GM18951 (cell line): ENCODE data around the gene ASCL4.
"Not testable (repeated sequence)": the region's sequence is repeated elsewhere in the genome, so short reads cannot be mapped to it uniquely, and the experiment has no call there.

Source experiments
- POLR2A ChIP-seq: IDR thresholded peaks from 4 replicates; pipeline ENCODE4 v1.6.1; 2011; ENCODE audit warnings: mild to moderate bottlenecking; ENCODE audit not compliant: insufficient read length, insufficient read depth; ENCODE audit errors: extremely low read depth
- in situ Hi-C: fragments of 300-500 bp; cut with MboI; formaldehyde crosslinking; loops from one replicate; pipeline ENCODE4 v1.12.0; 2022; ENCODE audit warnings: low sequenced_read_pairs, mixed read lengths, inconsistent platforms; ENCODE audit not compliant: unreplicated experiment

The ASCL4 gene, protein sequence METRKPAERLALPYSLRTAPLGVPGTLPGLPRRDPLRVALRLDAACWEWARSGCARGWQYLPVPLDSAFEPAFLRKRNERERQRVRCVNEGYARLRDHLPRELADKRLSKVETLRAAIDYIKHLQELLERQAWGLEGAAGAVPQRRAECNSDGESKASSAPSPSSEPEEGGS

GRCh38 chr12:107774349-107775029 is at the start of gene ASCL4:
ASCL4 (plus strand) TSS chr12:107774704; CDS start chr12:107775219, 515 bp downstream.
- TF ChIP-seq POLR2A = no peak
- in situ Hi-C loops = no loop called here

DNA sequence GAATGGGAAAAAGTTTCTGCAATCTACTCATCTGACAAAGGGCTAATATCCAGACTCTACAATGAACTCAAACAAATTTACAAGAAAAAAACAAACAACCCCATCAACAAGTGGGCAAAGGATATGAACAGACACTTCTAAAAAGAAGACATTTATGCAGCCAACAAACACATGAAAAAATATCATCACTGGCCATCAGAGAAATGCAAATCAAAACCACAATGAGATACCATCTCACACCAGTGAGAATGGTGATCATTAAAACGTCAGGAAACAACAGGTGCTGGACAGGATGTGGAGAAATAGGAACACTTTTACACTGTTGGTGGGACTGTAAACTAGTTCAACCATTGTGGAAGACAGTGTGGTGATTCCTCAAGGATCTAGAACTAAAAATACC is 47.2 kb upstream of the ASCL4 start:
- in situ Hi-C loops = not testable (repeated sequence)

GRCh38 chr12:107727742-107728141 is 46.8 kb upstream of the ASCL4 start:
- in situ Hi-C loops = not testable (repeated sequence)

GRCh38 chr12:107730618-107731341 is 43.7 kb upstream of the ASCL4 start:
- in situ Hi-C loops = no loop called here
- TF ChIP-seq POLR2A = no peak

DNA sequence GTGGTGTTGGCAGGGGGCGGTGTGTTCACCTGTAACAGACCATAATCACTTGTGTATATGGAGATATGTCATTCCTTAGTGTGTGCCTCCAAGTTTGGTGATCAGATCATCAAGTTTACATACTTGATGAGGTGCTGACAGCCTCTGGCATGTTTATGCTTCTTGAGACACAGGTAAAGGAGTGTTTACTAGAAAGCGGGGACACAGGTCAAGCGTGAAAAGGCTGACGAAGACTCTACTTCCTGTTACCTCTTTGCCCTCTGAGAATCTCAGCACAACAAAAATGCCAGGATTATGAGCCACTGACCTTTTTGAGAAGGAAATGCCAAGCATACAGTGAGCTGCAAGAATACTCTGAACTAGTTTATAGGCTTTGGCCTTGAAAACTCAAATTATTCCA is 43.1 kb upstream of the ASCL4 start:
- in situ Hi-C loops = no loop called here
- TF ChIP-seq POLR2A = no peak

- no peak for TF ChIP-seq POLR2A
- in situ Hi-C loops = no loop called here
Measured at GRCh38 chr12:107732365-107732764, 42.1 kb upstream of the ASCL4 start.

DNA sequence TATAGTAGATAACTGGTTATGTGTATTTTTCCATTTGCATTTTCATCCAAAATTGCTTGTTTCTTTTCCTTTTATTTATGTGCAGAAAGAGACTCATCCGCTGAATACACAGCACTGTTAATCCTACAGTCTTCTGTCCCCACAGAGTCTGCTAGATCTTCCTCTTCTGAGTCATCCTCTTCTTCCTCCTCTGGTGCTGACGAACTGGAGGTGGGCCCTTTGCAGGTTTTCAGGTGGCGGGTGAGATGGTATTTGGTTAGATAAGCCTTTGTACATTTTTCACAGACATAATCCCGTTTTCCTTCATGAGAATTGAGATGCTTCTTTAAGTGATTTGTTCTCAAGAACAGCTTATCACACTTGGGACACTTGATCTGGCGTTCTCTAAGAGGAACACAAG is 40.4 kb upstream of the ASCL4 start:
- in situ Hi-C loops = no loop called here
- TF ChIP-seq POLR2A = no peak

GRCh38 chr12:107735763-107736162 is 38.7 kb upstream of the ASCL4 start:
- in situ Hi-C loops = no loop called here
- TF ChIP-seq POLR2A = no peak

- no peak for TF ChIP-seq POLR2A
- in situ Hi-C loops = no loop called here
Measured at GRCh38 chr12:107736914-107737313, 37.6 kb upstream of the ASCL4 start.

DNA sequence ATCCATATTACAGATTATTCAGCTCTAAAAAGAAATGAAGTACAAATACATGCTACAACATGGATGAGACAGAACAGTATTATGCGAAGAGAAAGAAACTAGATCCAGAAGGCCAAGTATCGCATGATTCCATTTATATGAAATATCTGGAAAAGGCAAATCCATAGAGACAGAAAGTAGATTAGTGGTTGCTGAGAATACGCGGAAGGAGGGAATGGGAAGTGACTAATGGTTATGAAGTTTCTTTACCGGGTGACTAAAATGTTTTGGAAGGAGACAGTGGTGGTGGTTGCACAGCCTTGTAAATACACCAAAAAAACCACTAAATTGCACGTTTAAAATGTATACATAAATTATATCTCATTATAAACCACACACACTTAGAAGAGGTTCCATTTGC is 26.0 kb upstream of the ASCL4 start:
- in situ Hi-C loops = no loop called here
- no peak for TF ChIP-seq POLR2A

DNA sequence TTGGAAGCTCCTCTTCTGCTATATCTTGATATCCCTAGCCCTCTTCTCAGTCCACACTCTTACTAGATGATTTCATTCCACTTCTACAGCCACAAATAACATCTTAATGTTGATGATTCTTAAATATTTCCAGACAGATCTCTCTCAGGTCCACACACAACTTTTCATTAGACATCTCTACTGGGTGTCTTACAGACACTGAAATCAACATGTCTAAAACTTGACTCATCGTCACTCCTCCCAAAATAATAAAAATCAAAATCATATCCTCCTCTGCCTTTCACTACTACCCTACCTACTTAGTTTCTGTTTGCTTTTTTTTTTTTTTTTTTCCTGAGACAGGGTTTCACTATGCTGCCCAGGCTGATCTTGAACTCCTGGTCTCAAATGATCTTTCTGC is 25.4 kb upstream of the ASCL4 start:
- in situ Hi-C loops = no loop called here
- no peak for TF ChIP-seq POLR2A

GRCh38 chr12:107759410-107759809 is 15.1 kb upstream of the ASCL4 start:
- in situ Hi-C loops = loop anchor here (10.0 kb wide), 1 partner anchor 125 kb away; no protein-coding TSS in a partner anchor
- no peak for TF ChIP-seq POLR2A

GRCh38 chr12:107760207-107760808 is 14.2 kb upstream of the ASCL4 start:
- in situ Hi-C loops = no loop called here
- no peak for TF ChIP-seq POLR2A
